ENCODE results near the gene CHRNA9. TPM values are rescaled to one million over a fixed set of nuclear protein-coding genes. Genes with fewer than 3 reads are reported as not detected.

CHRNA9 gene
- total and polyA plus RNA-seq, 12 donors, result not detected

DNA sequence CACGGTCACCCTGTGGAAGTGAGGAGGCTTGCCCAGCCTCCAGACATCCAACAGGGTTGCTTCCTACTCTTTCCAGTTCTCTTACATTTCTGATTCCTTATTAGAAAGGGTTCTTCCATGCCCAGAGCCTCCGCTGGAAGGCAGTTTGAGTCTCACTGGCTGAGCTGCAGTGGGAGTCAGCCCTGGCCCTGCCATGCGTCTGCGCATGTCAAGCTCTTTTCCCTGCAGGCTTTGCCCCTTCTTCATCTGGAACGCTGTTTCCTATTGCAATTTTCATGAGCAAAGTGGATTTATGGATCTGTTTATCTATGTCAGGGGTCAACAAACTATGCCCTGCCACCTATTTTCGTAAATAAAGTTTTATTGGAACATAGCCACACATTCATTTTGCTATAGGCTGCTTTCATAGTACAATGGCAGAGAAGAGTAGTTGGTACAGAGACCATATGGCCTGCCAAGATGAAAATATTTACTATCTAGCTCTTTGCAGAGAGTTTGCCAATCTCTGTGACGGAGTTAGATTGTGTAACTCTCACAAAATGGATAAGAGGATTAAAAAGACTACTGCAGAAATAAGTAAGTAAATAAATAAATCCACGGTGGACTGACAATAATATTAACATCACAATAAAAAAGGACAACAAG, 3.9 kb upstream of the CHRNA9 start:
- no peak overlapping the region for H3K27ac ChIP-seq
- H3K36me3 ChIP-seq (replicated peaks in 1 of 2), result no peaks in the 10 kb centered on the region
- H3K9me3 ChIP-seq (replicated peaks in 1 of 3), result no peaks in the 10 kb centered on the region
- no peaks in the 10 kb centered on the region for H3K4me1 ChIP-seq (replicated peaks in 1 of 2)
- no peak overlapping the region for H3K4me3 ChIP-seq
- 67 to 85% (median 74%) methylated on average over 8 of the region's 8 CpGs for WGBS, 4 donors
- no peaks in the 10 kb centered on the region for H3K27me3 ChIP-seq
- no peak for TF ChIP-seq POLR2A (IDR thresholded peaks at IDR 0.05)
- TF ChIP-seq, protein P1, sequence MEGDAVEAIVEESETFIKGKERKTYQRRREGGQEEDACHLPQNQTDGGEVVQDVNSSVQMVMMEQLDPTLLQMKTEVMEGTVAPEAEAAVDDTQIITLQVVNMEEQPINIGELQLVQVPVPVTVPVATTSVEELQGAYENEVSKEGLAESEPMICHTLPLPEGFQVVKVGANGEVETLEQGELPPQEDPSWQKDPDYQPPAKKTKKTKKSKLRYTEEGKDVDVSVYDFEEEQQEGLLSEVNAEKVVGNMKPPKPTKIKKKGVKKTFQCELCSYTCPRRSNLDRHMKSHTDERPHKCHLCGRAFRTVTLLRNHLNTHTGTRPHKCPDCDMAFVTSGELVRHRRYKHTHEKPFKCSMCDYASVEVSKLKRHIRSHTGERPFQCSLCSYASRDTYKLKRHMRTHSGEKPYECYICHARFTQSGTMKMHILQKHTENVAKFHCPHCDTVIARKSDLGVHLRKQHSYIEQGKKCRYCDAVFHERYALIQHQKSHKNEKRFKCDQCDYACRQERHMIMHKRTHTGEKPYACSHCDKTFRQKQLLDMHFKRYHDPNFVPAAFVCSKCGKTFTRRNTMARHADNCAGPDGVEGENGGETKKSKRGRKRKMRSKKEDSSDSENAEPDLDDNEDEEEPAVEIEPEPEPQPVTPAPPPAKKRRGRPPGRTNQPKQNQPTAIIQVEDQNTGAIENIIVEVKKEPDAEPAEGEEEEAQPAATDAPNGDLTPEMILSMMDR (IDR thresholded peaks at IDR 0.05), result no peak
- peak in 1 of 7 donors; percentile 24 for DNase-seq
- intact Hi-C loops (cut with DNase I), result no loop called here

DNA sequence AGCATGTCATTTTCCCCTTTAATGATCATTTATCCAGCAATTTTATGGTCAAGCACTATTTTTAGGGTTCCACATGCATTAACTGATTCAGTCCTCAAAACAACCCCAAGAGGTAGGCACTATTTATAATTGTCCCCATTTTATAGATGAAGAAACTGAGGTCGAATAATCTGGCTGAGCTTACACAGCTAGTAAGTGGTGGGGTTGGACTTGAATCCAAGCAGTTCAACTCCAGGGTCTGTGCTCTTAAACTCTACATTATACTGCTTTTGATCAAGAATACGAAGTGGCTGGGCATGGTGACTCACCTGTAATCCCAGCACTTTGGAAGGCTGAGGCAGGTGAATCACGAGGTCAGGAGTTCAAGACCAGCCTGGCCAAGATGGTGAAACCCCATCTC, 3.2 kb upstream of the CHRNA9 start:
- TF ChIP-seq, protein P1 (IDR thresholded peaks at IDR 0.05), result no peak
- no peak for TF ChIP-seq POLR2A (IDR thresholded peaks at IDR 0.05)
- H3K27me3 ChIP-seq, result no peaks in the 10 kb centered on the region
- no peaks in the 10 kb centered on the region for H3K36me3 ChIP-seq (replicated peaks in 1 of 2)
- H3K27ac ChIP-seq, result no peak overlapping the region
- H3K9me3 ChIP-seq (replicated peaks in 1 of 3), result no peaks in the 10 kb centered on the region
- no peaks in the 10 kb centered on the region for H3K4me1 ChIP-seq (replicated peaks in 1 of 2)
- H3K4me3 ChIP-seq, result no peak overlapping the region
- no peak for DNase-seq
- intact Hi-C loops (cut with DNase I), result no loop called here
- WGBS, 4 donors, result 50 to 78% (median 65%) methylated on average over 3 of the region's 3 CpGs

DNA sequence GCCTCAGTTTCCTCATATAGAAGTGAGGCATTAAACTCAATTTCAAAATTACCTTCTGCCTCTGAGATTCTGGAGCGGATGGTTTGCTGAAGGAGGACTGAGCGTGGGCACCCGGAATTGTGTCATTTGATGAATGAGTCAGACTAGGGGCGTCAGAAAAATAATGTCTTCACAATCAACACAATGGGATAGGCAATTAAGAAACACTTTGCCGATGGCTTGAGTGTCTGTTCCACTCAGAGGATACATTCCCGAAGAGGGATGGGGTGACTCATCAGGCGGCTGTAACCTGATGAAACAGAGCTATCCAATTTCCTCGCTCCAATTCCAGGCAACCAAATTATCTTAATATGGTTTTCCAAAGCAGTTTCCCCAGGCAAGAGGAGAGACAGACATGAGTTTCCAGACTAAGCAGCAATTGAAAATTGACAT, 1.2 kb upstream of the CHRNA9 start:
- TF ChIP-seq POLR2A (IDR thresholded peaks at IDR 0.05), result no peak
- TF ChIP-seq, protein P1 (IDR thresholded peaks at IDR 0.05), result no peak
- Histone ChIP-seq H3K4me3 (no peak overlapping the region), H3K27ac (no peak overlapping the region), H3K36me3 (replicated peaks in 1 of 2) (no peaks in the 10 kb centered on the region), H3K27me3 (no peaks in the 10 kb centered on the region), H3K9me3 (replicated peaks in 1 of 3) (no peaks in the 10 kb centered on the region), H3K4me1 (replicated peaks in 1 of 2) (no peaks in the 10 kb centered on the region)
- peak in 4 of 7 donors; percentile 33 to 60 (median 46) for DNase-seq
- 51 to 67% (median 63%) methylated on average over 8 of the region's 8 CpGs for WGBS, 4 donors
- intact Hi-C loops (cut with DNase I), result no loop called here

DNA sequence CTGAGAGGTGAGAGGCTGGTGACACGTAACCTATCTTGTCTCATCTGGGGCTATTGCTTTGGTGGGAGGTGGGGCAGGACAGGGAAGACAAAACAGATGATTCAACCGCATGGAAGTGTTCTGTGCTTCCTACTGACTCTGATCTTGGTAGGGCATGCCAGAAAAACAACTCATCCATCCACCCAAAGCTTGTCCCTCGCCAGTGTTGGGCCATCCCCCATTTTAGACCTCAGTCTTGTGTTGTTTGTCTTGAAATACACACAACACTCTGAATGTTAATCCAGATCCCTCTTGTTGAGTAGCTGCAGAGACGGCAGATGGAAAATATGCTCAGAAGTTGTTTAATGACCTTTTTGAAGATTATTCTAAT, 377 bp downstream of the CHRNA9 start:
- no peak for TF ChIP-seq POLR2A (IDR thresholded peaks at IDR 0.05)
- TF ChIP-seq, protein P1 (IDR thresholded peaks at IDR 0.05), result no peak
- no peak for DNase-seq
- intact Hi-C loops (cut with DNase I), result no loop called here
- Histone ChIP-seq H3K36me3 (replicated peaks in 1 of 2) (no peaks in the 10 kb centered on the region), H3K4me3 (no peak overlapping the region), H3K4me1 (replicated peaks in 1 of 2) (no peaks in the 10 kb centered on the region), H3K27ac (no peak overlapping the region), H3K27me3 (no peaks in the 10 kb centered on the region), H3K9me3 (replicated peaks in 1 of 3) (no peaks in the 10 kb centered on the region)
- WGBS, 4 donors, result 72 to 94% (median 86%) methylated on average over 4 of the region's 4 CpGs

All from adrenal gland (tissue), 12 donors.